C4-2B (cell line): Measurements from ENCODE around the gene LXN.

Experiments used
- ZFX ChIP-seq: fragments of 450-650 bp; IDR thresholded peaks from 2 replicates; pipeline ENCODE4 v1.6.1; 2017
- TF ChIP-seq, protein P1 (sequence below): fragments of 450-650 bp; conservative IDR thresholded peaks from 2 replicates; pipeline ENCODE4 v1.5.1; 2017; ENCODE audit warnings: mild to moderate bottlenecking

DNA sequence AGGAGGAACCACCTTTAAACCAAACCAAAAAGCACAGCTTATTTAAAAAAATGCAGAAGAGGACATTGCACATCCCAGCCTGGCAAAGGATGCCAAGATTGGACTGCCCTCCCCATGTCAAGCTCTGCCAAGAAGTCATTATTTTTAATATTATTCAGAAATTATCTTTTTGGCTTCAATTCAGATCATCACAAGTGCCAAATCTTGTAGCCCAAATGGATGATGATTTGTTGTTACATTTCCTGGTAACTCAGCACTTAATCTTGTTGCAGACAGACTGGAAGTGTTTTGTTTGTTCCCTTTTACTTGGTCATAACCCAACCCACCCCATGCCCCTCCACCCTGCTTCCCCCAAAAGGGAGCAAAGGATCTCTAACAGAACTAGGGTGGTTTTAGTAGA lies 28.1 kb upstream of the LXN start:
- TF ChIP-seq, protein P1, sequence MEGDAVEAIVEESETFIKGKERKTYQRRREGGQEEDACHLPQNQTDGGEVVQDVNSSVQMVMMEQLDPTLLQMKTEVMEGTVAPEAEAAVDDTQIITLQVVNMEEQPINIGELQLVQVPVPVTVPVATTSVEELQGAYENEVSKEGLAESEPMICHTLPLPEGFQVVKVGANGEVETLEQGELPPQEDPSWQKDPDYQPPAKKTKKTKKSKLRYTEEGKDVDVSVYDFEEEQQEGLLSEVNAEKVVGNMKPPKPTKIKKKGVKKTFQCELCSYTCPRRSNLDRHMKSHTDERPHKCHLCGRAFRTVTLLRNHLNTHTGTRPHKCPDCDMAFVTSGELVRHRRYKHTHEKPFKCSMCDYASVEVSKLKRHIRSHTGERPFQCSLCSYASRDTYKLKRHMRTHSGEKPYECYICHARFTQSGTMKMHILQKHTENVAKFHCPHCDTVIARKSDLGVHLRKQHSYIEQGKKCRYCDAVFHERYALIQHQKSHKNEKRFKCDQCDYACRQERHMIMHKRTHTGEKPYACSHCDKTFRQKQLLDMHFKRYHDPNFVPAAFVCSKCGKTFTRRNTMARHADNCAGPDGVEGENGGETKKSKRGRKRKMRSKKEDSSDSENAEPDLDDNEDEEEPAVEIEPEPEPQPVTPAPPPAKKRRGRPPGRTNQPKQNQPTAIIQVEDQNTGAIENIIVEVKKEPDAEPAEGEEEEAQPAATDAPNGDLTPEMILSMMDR: no peak
- no peak for TF ChIP-seq ZFX
